Measurements from ENCODE around the gene RAET1E.
"Not testable (repeated sequence)": the region's sequence is repeated elsewhere in the genome, so short reads cannot be mapped to it uniquely, and the experiment has no call there.

The RAET1E gene

GRCh38 chr6:149851461-149852110 is 46.3 kb downstream of the RAET1E start:
- no peak for TF ChIP-seq CTCF (IDR thresholded peaks at IDR 0.05; ENCODE audit: borderline replicate concordance, insufficient read depth, low read depth, low read length)
- H3K4me3 ChIP-seq (ENCODE audit: low read depth, low read length) = no peak overlapping the region

- H3K4me3 ChIP-seq (ENCODE audit: low read depth, low read length) = not testable (repeated sequence)
Observed at GRCh38 chr6:149848343-149848742, 49.6 kb downstream of the RAET1E start.

Measured in GM12875 (cell line).